Testis (tissue), 3 donors: ENCODE measurements around the gene KPRP. TPM values are rescaled to one million over a fixed set of nuclear protein-coding genes. Genes with fewer than 3 reads are reported as not detected.

Experiments
- DNase-seq: peaks from one replicate; pipeline ENCODE4 v3.0.0-alpha.2; 2019
- H3K27ac ChIP-seq, 2 donors: fragments of 200-600 bp; sonication (generic); one replicate each; pipeline ENCODE4 v1.5.1; 2019
- H3K27me3 ChIP-seq: fragments of 200-600 bp; sonication (generic); one replicate; pipeline ENCODE4 v1.5.1; 2019
- H3K36me3 ChIP-seq: fragments of 200-600 bp; sonication (generic); one replicate; pipeline ENCODE4 v1.5.1; 2017; ENCODE audit warnings: low read depth; ENCODE audit errors: missing control alignments
- H3K4me1 ChIP-seq: fragments of 200-600 bp; sonication (generic); one replicate; pipeline ENCODE4 v1.5.1; 2019
- H3K4me3 ChIP-seq, 2 donors: fragments of 200-600 bp; sonication (generic); one replicate each; pipeline ENCODE4 v1.5.1; 2017 to 2019
- H3K9me3 ChIP-seq: fragments of 200-600 bp; sonication (generic); one replicate; pipeline ENCODE4 v1.5.1; 2017
- CTCF ChIP-seq, 3 experiments: fragments of 450-650 bp in 2 of 3; fragments of 200-600 bp in 1 of 3; sonication (generic) in 1 of 3; IDR thresholded peaks; one replicate each; pipeline ENCODE4 v1.5.1; 2016 to 2019; ENCODE audit warnings: antibody characterized with exemption in 3 of 3, mild to moderate bottlenecking in 2 of 3, moderate library complexity in 1 of 3
- POLR2A ChIP-seq: fragments of 450-650 bp; IDR thresholded peaks from one replicate; pipeline ENCODE4 v1.6.1; 2017; ENCODE audit warnings: antibody characterized with exemption, mild to moderate bottlenecking, moderate library complexity
- WGBS, 2 donors: methylation state at CpG; one replicate each; pipeline ENCODE4 v1.1.5; 2018; 5-methylcytosine and 5-hydroxymethylcytosine counted together
- intact Hi-C: fragments of 100-400 bp; cut with DNase I; formaldehyde crosslinking; loops from one replicate; pipeline ENCODE4 v1.15.1; 2023; ENCODE audit warnings: low total_unique reads
- polyA plus RNA-seq: library from polyadenylated mRNA; stranded (reverse); fragments of 350-450 nt; fragmentation: Illumina TruSeq; extraction: RNeasy Lipid Tissue Mini Kit (QIAGEN cat#74804); gene quantifications from one replicate; pipeline ENCODE4 v1.2.3, GENCODE V29; 2014; ENCODE audit warnings: low read depth, low replicate concordance; ENCODE audit not compliant: insufficient read depth
- total RNA-seq, 2 donors: library from RNA; depleted of rRNA; stranded (reverse); fragments of >200 nt; gene quantifications; one replicate each; pipeline ENCODE4 v1.2.3, GENCODE V29; 2016

KPRP gene
- total and polyA plus RNA-seq, 3 donors from 2014 or later = not detected

GRCh38 chr1:152768847-152769533, 11.2 kb downstream of the KPRP start:
- no peak overlapping the region for H3K4me3 ChIP-seq

GRCh38 chr1:152770411-152770810, 12.6 kb downstream of the KPRP start:
- no peak overlapping the region for H3K4me3 ChIP-seq
- intact Hi-C loops = no loop called here
- no peaks in the 10 kb centered on the region for H3K9me3 ChIP-seq
- H3K27me3 ChIP-seq = no peaks in the 10 kb centered on the region
- H3K4me1 ChIP-seq = no peaks in the 10 kb centered on the region
- H3K27ac ChIP-seq = no peak overlapping the region
- TF ChIP-seq CTCF (IDR thresholded peaks at IDR 0.05) (no peak), POLR2A (no peak)
- WGBS, 2 donors = 76 to 78% methylated on average over 1 of the region's 1 CpG
- H3K36me3 ChIP-seq = no peaks in the 10 kb centered on the region
- DNase-seq = no peak

More at GRCh38 chr1:152768847-152769533, 11.2 kb downstream of the KPRP start:
- no peaks in the 10 kb centered on the region for H3K4me1 ChIP-seq
- intact Hi-C loops = no loop called here
- H3K9me3 ChIP-seq = no peaks in the 10 kb centered on the region
- DNase-seq = no peak
- no peak overlapping the region for H3K27ac ChIP-seq
- 67 to 71% methylated on average over 8 of the region's 8 CpGs for WGBS, 2 donors
- H3K27me3 ChIP-seq = no peaks in the 10 kb centered on the region
- H3K36me3 ChIP-seq = no peaks in the 10 kb centered on the region
- TF ChIP-seq CTCF (IDR thresholded peaks at IDR 0.05) (no peak), POLR2A (no peak)

- WGBS, 2 donors = 74 to 82% methylated on average over 5 to 6 of the region's 6 CpGs
- Histone ChIP-seq H3K9me3 (no peaks in the 10 kb centered on the region), H3K27me3 (no peaks in the 10 kb centered on the region), H3K36me3 (no peaks in the 10 kb centered on the region), H3K4me3 (no peak within 1 kb of the TSS), H3K27ac (no peak within 1 kb of the TSS), H3K4me1 (no peaks in the 10 kb centered on the region)
- DNase-seq = no peak
- intact Hi-C loops = no loop called here
- TF ChIP-seq POLR2A = no peak
- no peak for TF ChIP-seq CTCF (IDR thresholded peaks at IDR 0.05)
Measured at GRCh38 chr1:152774875-152775274, 17.1 kb downstream of the KPRP start, which contains the start of gene LCE1F. LCE1F (plus strand) TSS chr1:152775140; CDS start chr1:152776372, 1,232 bp downstream.

- intact Hi-C loops = no loop called here
- 74% methylated on average over 2 to 11 of the region's 11 CpGs for WGBS, 2 donors
Measured at GRCh38 chr1:152776361-152776760, 18.5 kb downstream of the KPRP start.

More at GRCh38 chr1:152776361-152776760, 18.5 kb downstream of the KPRP start:
- Histone ChIP-seq H3K27ac (no peak overlapping the region), H3K36me3 (no peaks in the 10 kb centered on the region), H3K4me3 (no peak overlapping the region), H3K9me3 (no peaks in the 10 kb centered on the region), H3K4me1 (no peaks in the 10 kb centered on the region), H3K27me3 (no peaks in the 10 kb centered on the region)
- DNase-seq = no peak
- TF ChIP-seq CTCF (IDR thresholded peaks at IDR 0.05) = no peak
- no peak for TF ChIP-seq POLR2A
